Panc1 (cell line): Measurements from ENCODE around the gene FBXW11. TPM values are rescaled to one million over a fixed set of nuclear protein-coding genes. Genes with fewer than 3 reads are reported as not detected.

Source experiments
- ATAC-seq: fragments of 200-7000 bp; cut with Tn5 transposase; 2 replicates; pipeline ENCODE4 v1.9.1; 2020; ENCODE audit warnings: mild to moderate bottlenecking, moderate library complexity
- BruUV-seq: library from RNA; stranded (reverse); fragments of 400-500 nt; replicated peaks from 2 replicates; lab custom pipeline; 2021; lab: Mats Ljungman, UMichigan
- CTCF ChIA-PET: fragments of 300-600 bp; sonication (Branson Sonifier 250); formaldehyde crosslinking; loops from one replicate; lab custom pipeline; 2022; ENCODE audit warnings: antibody characterized with exemption; lab: Charles Lee
- POLR2A ChIA-PET: fragments of 300-600 bp; sonication (Branson Sonifier 250); formaldehyde crosslinking; loops from one replicate; lab custom pipeline; 2022; ENCODE audit warnings: antibody characterized with exemption; lab: Charles Lee
- DNase-seq: peaks from one replicate; pipeline ENCODE4 v3.0.0-alpha.2; 2010; ENCODE audit warnings: low read depth, low spot score
- H3K27ac ChIP-seq: 2 replicates; pipeline ENCODE4 v1.5.1; 2011; ENCODE audit warnings: mild to moderate bottlenecking, low read length, inconsistent platforms
- H3K27me3 ChIP-seq: fragments of 200-500 bp; sonication (Bioruptor generic); 2 replicates; pipeline ENCODE4 v1.6.0; 2014; ENCODE audit warnings: low read length, inconsistent platforms; ENCODE audit not compliant: control insufficient read depth, insufficient read depth
- H3K36me3 ChIP-seq: fragments of 200-500 bp; sonication (Bioruptor generic); 2 replicates; pipeline ENCODE4 v1.5.1; 2014; ENCODE audit warnings: inconsistent platforms, mild to moderate bottlenecking, low read length, moderate library complexity; ENCODE audit not compliant: control insufficient read depth, insufficient read depth
- H3K4me1 ChIP-seq: 2 replicates; pipeline ENCODE4 v1.5.1; 2011; ENCODE audit warnings: inconsistent platforms, mild to moderate bottlenecking, low read length, moderate library complexity; ENCODE audit not compliant: control insufficient read depth, insufficient read depth
- H3K4me3 ChIP-seq, 2 experiments: 2 replicates each; pipeline ENCODE4 v1.5.1; 2011 to 2012; ENCODE audit warnings: low read depth in 2 of 2, low read length in 2 of 2, mild to moderate bottlenecking in 2 of 2, inconsistent platforms in 1 of 2, moderate library complexity in 1 of 2
- H3K9me3 ChIP-seq: fragments of 200-500 bp; sonication (Bioruptor generic); 2 replicates; pipeline ENCODE4 v1.5.1; 2014; ENCODE audit warnings: low read depth, mild to moderate bottlenecking, inconsistent platforms, low read length, moderate library complexity; ENCODE audit not compliant: control insufficient read depth, insufficient read depth
- POLR2AphosphoS5 ChIP-seq: IDR thresholded peaks from 2 replicates; pipeline ENCODE4 v1.6.1; 2012; ENCODE audit warnings: mild to moderate bottlenecking, low read depth, low read length, moderate library complexity
- SIN3A ChIP-seq: IDR thresholded peaks from 2 replicates; pipeline ENCODE4 v1.6.1; 2012; ENCODE audit warnings: low read depth, mild to moderate bottlenecking, low read length, moderate library complexity, borderline replicate concordance; ENCODE audit not compliant: insufficient read depth
- TCF7L2 ChIP-seq: IDR thresholded peaks from 2 replicates; pipeline ENCODE4 v1.6.1; 2011; ENCODE audit warnings: mild to moderate bottlenecking, low read depth, low read length, inconsistent platforms
- in situ Hi-C: cut with HindIII; loops from 2 replicates; pipeline ENCODE4 v1.10.0; 2016; ENCODE audit warnings: low sequenced_read_pairs, low pct_unique_long_range_greater_than_20kb
- intact Hi-C: fragments of 100-400 bp; cut with micrococcal nuclease; formaldehyde crosslinking; loops from one replicate; pipeline ENCODE4 v1.10.0; 2022; ENCODE audit not compliant: unreplicated experiment
- total RNA-seq: library from RNA; stranded (reverse); gene quantifications from one replicate; pipeline ENCODE4 v1.2.1, GENCODE V29; 2021; ENCODE audit not compliant: unreplicated experiment
- TF ChIP-seq, protein P1 (sequence below): fragments of 450-650 bp; IDR thresholded peaks from 2 replicates; pipeline ENCODE4 v1.5.1; 2017; ENCODE audit warnings: mild to moderate bottlenecking
- TF ChIP-seq, protein P2 (sequence below), 2 experiments: IDR thresholded peaks; 2 replicates each; pipeline ENCODE4 v1.6.1; 2011 to 2012; ENCODE audit warnings: low read depth in 2 of 2, control low read depth in 1 of 2, low read length in 1 of 2, mild to moderate bottlenecking in 1 of 2, moderate library complexity in 1 of 2; ENCODE audit not compliant: insufficient read depth in 1 of 2

Gene FBXW11
- total RNA-seq, 1 experiment from 2014 or later, result 111 TPM

GRCh38 chr5:171986772-171987171 lies 19.7 kb downstream of the FBXW11 start:
- TF ChIP-seq SIN3A (no peak), POLR2AphosphoS5 (no peak), TCF7L2 (no peak)
- TF ChIP-seq, protein P1, sequence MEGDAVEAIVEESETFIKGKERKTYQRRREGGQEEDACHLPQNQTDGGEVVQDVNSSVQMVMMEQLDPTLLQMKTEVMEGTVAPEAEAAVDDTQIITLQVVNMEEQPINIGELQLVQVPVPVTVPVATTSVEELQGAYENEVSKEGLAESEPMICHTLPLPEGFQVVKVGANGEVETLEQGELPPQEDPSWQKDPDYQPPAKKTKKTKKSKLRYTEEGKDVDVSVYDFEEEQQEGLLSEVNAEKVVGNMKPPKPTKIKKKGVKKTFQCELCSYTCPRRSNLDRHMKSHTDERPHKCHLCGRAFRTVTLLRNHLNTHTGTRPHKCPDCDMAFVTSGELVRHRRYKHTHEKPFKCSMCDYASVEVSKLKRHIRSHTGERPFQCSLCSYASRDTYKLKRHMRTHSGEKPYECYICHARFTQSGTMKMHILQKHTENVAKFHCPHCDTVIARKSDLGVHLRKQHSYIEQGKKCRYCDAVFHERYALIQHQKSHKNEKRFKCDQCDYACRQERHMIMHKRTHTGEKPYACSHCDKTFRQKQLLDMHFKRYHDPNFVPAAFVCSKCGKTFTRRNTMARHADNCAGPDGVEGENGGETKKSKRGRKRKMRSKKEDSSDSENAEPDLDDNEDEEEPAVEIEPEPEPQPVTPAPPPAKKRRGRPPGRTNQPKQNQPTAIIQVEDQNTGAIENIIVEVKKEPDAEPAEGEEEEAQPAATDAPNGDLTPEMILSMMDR, result no peak
- TF ChIP-seq, protein P2, sequence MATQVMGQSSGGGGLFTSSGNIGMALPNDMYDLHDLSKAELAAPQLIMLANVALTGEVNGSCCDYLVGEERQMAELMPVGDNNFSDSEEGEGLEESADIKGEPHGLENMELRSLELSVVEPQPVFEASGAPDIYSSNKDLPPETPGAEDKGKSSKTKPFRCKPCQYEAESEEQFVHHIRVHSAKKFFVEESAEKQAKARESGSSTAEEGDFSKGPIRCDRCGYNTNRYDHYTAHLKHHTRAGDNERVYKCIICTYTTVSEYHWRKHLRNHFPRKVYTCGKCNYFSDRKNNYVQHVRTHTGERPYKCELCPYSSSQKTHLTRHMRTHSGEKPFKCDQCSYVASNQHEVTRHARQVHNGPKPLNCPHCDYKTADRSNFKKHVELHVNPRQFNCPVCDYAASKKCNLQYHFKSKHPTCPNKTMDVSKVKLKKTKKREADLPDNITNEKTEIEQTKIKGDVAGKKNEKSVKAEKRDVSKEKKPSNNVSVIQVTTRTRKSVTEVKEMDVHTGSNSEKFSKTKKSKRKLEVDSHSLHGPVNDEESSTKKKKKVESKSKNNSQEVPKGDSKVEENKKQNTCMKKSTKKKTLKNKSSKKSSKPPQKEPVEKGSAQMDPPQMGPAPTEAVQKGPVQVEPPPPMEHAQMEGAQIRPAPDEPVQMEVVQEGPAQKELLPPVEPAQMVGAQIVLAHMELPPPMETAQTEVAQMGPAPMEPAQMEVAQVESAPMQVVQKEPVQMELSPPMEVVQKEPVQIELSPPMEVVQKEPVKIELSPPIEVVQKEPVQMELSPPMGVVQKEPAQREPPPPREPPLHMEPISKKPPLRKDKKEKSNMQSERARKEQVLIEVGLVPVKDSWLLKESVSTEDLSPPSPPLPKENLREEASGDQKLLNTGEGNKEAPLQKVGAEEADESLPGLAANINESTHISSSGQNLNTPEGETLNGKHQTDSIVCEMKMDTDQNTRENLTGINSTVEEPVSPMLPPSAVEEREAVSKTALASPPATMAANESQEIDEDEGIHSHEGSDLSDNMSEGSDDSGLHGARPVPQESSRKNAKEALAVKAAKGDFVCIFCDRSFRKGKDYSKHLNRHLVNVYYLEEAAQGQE (IDR thresholded peaks at IDR 0.05; ENCODE audit: insufficient read depth in 1 of 2, low read depth in 2 of 2, low read length in 1 of 2), result no peak
- intact Hi-C loops, result no loop called here
- CTCF ChIA-PET, result interaction anchor here (0.6 kb wide), 2 partner anchors 31 to 120 kb away, joined by 3 to 6 read pairs; no protein-coding TSS in a partner anchor

DNA sequence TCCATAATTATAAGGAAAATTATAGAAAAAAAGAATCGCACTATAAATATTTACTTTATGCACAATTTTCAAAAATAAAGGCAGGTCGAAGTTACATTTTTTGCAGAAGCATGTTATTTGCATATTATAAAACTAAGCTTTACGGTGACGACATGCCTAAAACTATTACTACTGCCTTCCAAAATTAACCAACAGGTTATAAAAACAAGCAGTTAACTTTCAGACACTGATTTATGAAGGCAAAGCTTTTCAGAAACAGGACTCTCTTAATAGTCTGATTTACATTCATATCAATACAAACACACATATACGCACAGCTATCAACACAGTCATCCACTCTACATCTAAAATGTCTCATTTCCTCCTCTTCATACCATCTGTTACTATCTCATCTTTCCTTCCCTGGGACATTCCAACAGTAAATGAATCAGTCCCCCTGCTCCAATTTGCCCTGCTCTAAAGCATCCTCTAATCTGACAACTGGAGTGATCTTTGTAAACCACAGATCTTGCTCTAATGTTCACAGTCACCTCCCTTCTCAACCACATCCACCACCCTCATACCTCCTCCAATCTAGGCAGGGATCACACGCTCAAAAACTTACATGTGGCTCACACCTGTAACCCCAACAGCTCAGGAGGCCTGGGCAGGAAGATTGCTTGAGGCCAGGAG lies 21.6 kb downstream of the FBXW11 start:
- peak; percentile 61 for DNase-seq
- H3K9me3 ChIP-seq, result peaks cover 6% of the 10 kb centered on the region; the same call in 1 of the 2 replicates
- H3K27me3 ChIP-seq, result no peaks in the 10 kb centered on the region
- TSS peak; percentile 13 for BruUV-seq
- ATAC-seq, result peak; percentile 76
- H3K27ac ChIP-seq, result peak overlapping the region; percentile 61
- no peaks in the 10 kb centered on the region for H3K36me3 ChIP-seq
- H3K4me3 ChIP-seq, result no peak overlapping the region
- POLR2A ChIA-PET, result interaction anchor here (0.6 to 1.0 kb wide), 3 partner anchors 15 to 114 kb away, joined by 3 to 6 read pairs (median 3); no protein-coding TSS in a partner anchor
- CTCF ChIA-PET, result no interaction called here
- H3K4me1 ChIP-seq, result peaks cover 30% of the 10 kb centered on the region
- intact Hi-C loops (no loop called here), in situ Hi-C loops (loop anchor here (10.0 kb wide), 1 partner anchor 60 kb away; no protein-coding TSS in a partner anchor)
- TF ChIP-seq TCF7L2 (no peak), POLR2AphosphoS5 (no peak)
- TF ChIP-seq, protein P1, result no peak
- TF ChIP-seq, protein P2 (IDR thresholded peaks at IDR 0.05; ENCODE audit: insufficient read depth in 1 of 2, low read depth in 2 of 2, low read length in 1 of 2), result no peak

More at GRCh38 chr5:171986772-171987171, 19.7 kb downstream of the FBXW11 start:
- POLR2A ChIA-PET, result interaction anchor here (0.6 kb wide), 1 partner anchor 18 kb away, joined by 6 read pairs; no protein-coding TSS in a partner anchor
- no peaks in the 10 kb centered on the region for H3K36me3 ChIP-seq
- no peak for ATAC-seq
- DNase-seq, result no peak
- no peak overlapping the region for H3K27ac ChIP-seq
- no peaks in the 10 kb centered on the region; the same call in 1 of the 2 replicates for H3K9me3 ChIP-seq
- H3K4me1 ChIP-seq, result peaks cover 38% of the 10 kb centered on the region
- TSS peak; percentile 51 for BruUV-seq
- H3K27me3 ChIP-seq, result no peaks in the 10 kb centered on the region
- H3K4me3 ChIP-seq, result no peak overlapping the region
- in situ Hi-C loops, result loop anchor here (10.0 kb wide), 1 partner anchor 62 kb away; no protein-coding TSS in a partner anchor
